ENCODE data around the gene FAM171A2. TPM values are rescaled to one million over a fixed set of nuclear protein-coding genes. Genes with fewer than 3 reads are reported as not detected.

Gene FAM171A2
- total and polyA plus RNA-seq, 10 of the 15 experiments (the other 5 are each of a cell fraction or from before 2014, with no cell fraction given), result 0.08 to 1.7 (median 0.27) TPM; not detected in 2

- in situ Hi-C loops (cut with MboI) (no loop called here), intact Hi-C loops (cut with micrococcal nuclease; ENCODE audit: unreplicated experiment) (no loop called here)
- Histone ChIP-seq H2AFZ (ENCODE audit: control insufficient read depth, low read depth, low read length) (no peak overlapping the region), H3K79me2 (ENCODE audit: control insufficient read depth, insufficient read depth, low read length) (no peaks in the 10 kb centered on the region), H4K20me1 (ENCODE audit: control insufficient read depth, insufficient read depth) (no peaks in the 10 kb centered on the region), H3K27ac (ENCODE audit: control insufficient read depth, insufficient read depth) (no peak overlapping the region), H3K9me3 (replicated peaks; ENCODE audit: control insufficient read depth, insufficient read depth, low read length) (no peaks in the 10 kb centered on the region), H3K4me2 (ENCODE audit: control insufficient read depth, insufficient read depth) (no peak overlapping the region), H3K36me3 (ENCODE audit: control insufficient read depth in 2 of 2, insufficient read depth in 2 of 2, low read length in 1 of 2) (no peaks in the 10 kb centered on the region), H3K4me1 (ENCODE audit: control insufficient read depth, insufficient read depth, low read length) (peaks cover 3% of the 10 kb centered on the region; the same call in 1 of the 2 replicates), H3K9ac (ENCODE audit: control insufficient read depth, insufficient read depth, low read length) (no peak overlapping the region), H3K4me3 (no peak overlapping the region), H3K27me3 (replicated peaks in 1 of 2; ENCODE audit: control insufficient read depth in 2 of 2, insufficient read depth in 2 of 2, low read length in 1 of 2) (no peaks in the 10 kb centered on the region; a peak in 2 of 4 replicates)
- SMC1A ChIA-PET (ENCODE audit: uncharacterized antibody, unreplicated experiment), result no interaction called here
- POLR2A ChIA-PET, result no interaction called here
- CTCF ChIA-PET, result no interaction called here
- DNase-seq (ENCODE audit: low read depth, low spot score), result no peak
- RAD21 ChIA-PET (ENCODE audit: unreplicated experiment), result no interaction called here
- ATAC-seq, result no peak
- no TSS peak for BruUV-seq (replicated peaks)
- no peak for FAIRE-seq
- WGBS (ENCODE audit: insufficient coverage, insufficient replicate concordance, low lambda C conversion rate, missing lambda C conversion rate), result 61% methylated on average over 2 of the region's 2 CpGs
- TF ChIP-seq NR2C2 (IDR thresholded peaks at IDR 0.05; ENCODE audit: borderline replicate concordance, control insufficient read depth, insufficient read length, low read depth) (no peak), EP300 (IDR thresholded peaks at IDR 0.05; ENCODE audit: borderline replicate concordance in 1 of 2, control insufficient read depth in 1 of 2, low read depth in 2 of 2, low read length in 2 of 2) (no peak), ZNF217 (IDR thresholded peaks at IDR 0.05) (no peak), E4F1 (IDR thresholded peaks at IDR 0.05; ENCODE audit: borderline replicate concordance, partially characterized antibody) (no peak), FOXK2 (IDR thresholded peaks at IDR 0.05) (no peak), IRF5 (IDR thresholded peaks at IDR 0.05; ENCODE audit: borderline replicate concordance) (no peak), JUND (IDR thresholded peaks at IDR 0.05; ENCODE audit: low read depth, low read length) (no peak), HCFC1 (IDR thresholded peaks at IDR 0.05; ENCODE audit: low read length) (no peak), ELK1 (IDR thresholded peaks at IDR 0.05; ENCODE audit: low read depth, low read length) (no peak), PRDM15 (CRISPR knock-in tag; IDR thresholded peaks at IDR 0.05) (no peak), CEBPB (IDR thresholded peaks at IDR 0.05; ENCODE audit: borderline replicate concordance in 1 of 2, low read depth in 2 of 2, low read length in 2 of 2) (no peak), PKNOX1 (IDR thresholded peaks at IDR 0.05) (no peak), ZNF207 (IDR thresholded peaks at IDR 0.05; ENCODE audit: borderline replicate concordance) (no peak), BCL11A (IDR thresholded peaks at IDR 0.05; ENCODE audit: low read depth, low read length) (no peak), SPI1 (IDR thresholded peaks at IDR 0.05; ENCODE audit: borderline replicate concordance, insufficient read depth, low read depth, low read length) (no peak)
These were observed 24.2 kb upstream of the FAM171A2 start for GRCh38 chr17:44387804-44388203.
